Retina (tissue), 1 donor: ENCODE measurements around the gene CLCNKA.
A peak's percentile ranks its signal among the peaks of the same experiment; 100 is the strongest.

Experiments used
- DNase-seq: peaks from one replicate; pipeline ENCODE4 v3.0.0-alpha.2; 2016

The CLCNKA gene

GRCh38 chr1:16065269-16065576 lies 43.4 kb downstream of the CLCNKA start:
- no peak for DNase-seq

GRCh38 chr1:16066245-16066644 lies 44.4 kb downstream of the CLCNKA start:
- no peak for DNase-seq

- DNase-seq: no peak
Measured at GRCh38 chr1:16067127-16067768, 45.4 kb downstream of the CLCNKA start.

- DNase-seq: no peak
Measured at GRCh38 chr1:16067933-16068332, 46.1 kb downstream of the CLCNKA start.

GRCh38 chr1:16068356-16069270 lies 46.8 kb downstream of the CLCNKA start:
- no peak for DNase-seq

GRCh38 chr1:16070640-16071355 lies 49.0 kb downstream of the CLCNKA start:
- no peak for DNase-seq

GRCh38 chr1:16071614-16072013 lies 49.8 kb downstream of the CLCNKA start:
- no peak for DNase-seq

- DNase-seq: no peak
Measured at GRCh38 chr1:16072095-16072494, 50.3 kb downstream of the CLCNKA start.

- DNase-seq: no peak
Measured at GRCh38 chr1:16072616-16073484, 51.0 kb downstream of the CLCNKA start.

GRCh38 chr1:16073490-16074119 lies 51.8 kb downstream of the CLCNKA start, which contains the start of gene FAM131C:
FAM131C (minus strand) TSS chr1:16073651; CDS start chr1:16073442, 209 bp downstream.
- DNase-seq: no peak

- DNase-seq: no peak
Measured at GRCh38 chr1:16074217-16074616, 52.4 kb downstream of the CLCNKA start.

- DNase-seq: no peak
Measured at GRCh38 chr1:16075337-16076030, 53.6 kb downstream of the CLCNKA start.

- no peak for DNase-seq
Measured at GRCh38 chr1:16076031-16076864, 54.4 kb downstream of the CLCNKA start.

- peak; percentile 60 for DNase-seq
Measured at GRCh38 chr1:16076865-16077238, 55.0 kb downstream of the CLCNKA start.

GRCh38 chr1:16077406-16078245 lies 55.8 kb downstream of the CLCNKA start:
- no peak for DNase-seq

GRCh38 chr1:16078925-16079656 lies 57.3 kb downstream of the CLCNKA start:
- peak; percentile 95 for DNase-seq

GRCh38 chr1:16080422-16081150 lies 58.8 kb downstream of the CLCNKA start:
- DNase-seq: peak; percentile 1

GRCh38 chr1:16081636-16082035 lies 59.8 kb downstream of the CLCNKA start:
- DNase-seq: peak; percentile 3
